OCI-LY7 (cell line): Measurements from ENCODE around the gene CHD1. TPM values are rescaled to one million over a fixed set of nuclear protein-coding genes. Genes with fewer than 3 reads are reported as not detected.

ENCODE experiments used
- BruUV-seq: library from RNA; stranded (reverse); fragments of 400-500 nt; replicated peaks from 2 replicates; lab custom pipeline; 2021; lab: Mats Ljungman, UMichigan
- CTCF ChIA-PET: fragments of 300-600 bp; sonication (Branson Sonifier 250); formaldehyde crosslinking; loops from one replicate; lab custom pipeline; 2022; ENCODE audit warnings: antibody characterized with exemption; ENCODE audit not compliant: unreplicated experiment; lab: Charles Lee
- POLR2A ChIA-PET: fragments of 300-600 bp; sonication (Branson Sonifier 250); formaldehyde crosslinking; loops from one replicate; lab custom pipeline; 2022; ENCODE audit warnings: antibody characterized with exemption; lab: Charles Lee
- DNase-seq: peaks from one replicate; pipeline ENCODE4 v3.0.0-alpha.2; 2015; ENCODE audit warnings: low spot score
- H2AFZ ChIP-seq: fragments of 200-600 bp; sonication (generic), shearing (Covaris generic); 2 replicates; pipeline ENCODE4 v1.6.1; 2014; ENCODE audit warnings: mild to moderate bottlenecking, antibody characterized with exemption, low read length, moderate library complexity
- H3K27ac ChIP-seq: fragments of 200-600 bp; sonication (generic); 2 replicates; pipeline ENCODE4 v1.5.1; 2014; ENCODE audit warnings: mixed run types, low read depth, mild to moderate bottlenecking, moderate library complexity, low read length, inconsistent platforms; ENCODE audit not compliant: poor library complexity, severe bottlenecking
- H3K36me3 ChIP-seq: fragments of 200-600 bp; sonication (generic); 2 replicates; pipeline ENCODE4 v1.6.1; 2014; ENCODE audit warnings: mild to moderate bottlenecking, antibody characterized with exemption, low read length, moderate library complexity, mixed read lengths; ENCODE audit not compliant: insufficient read depth
- H3K4me1 ChIP-seq: fragments of 200-600 bp; sonication (generic); 2 replicates; pipeline ENCODE4 v1.5.1; 2014; ENCODE audit warnings: mild to moderate bottlenecking, low read length; ENCODE audit not compliant: insufficient read depth, poor library complexity, severe bottlenecking
- H3K4me2 ChIP-seq: fragments of 200-600 bp; sonication (generic); 2 replicates; pipeline ENCODE4 v1.6.1; 2014; ENCODE audit warnings: mild to moderate bottlenecking, low read length
- H3K4me3 ChIP-seq: fragments of 200-600 bp; sonication (generic); 2 replicates; pipeline ENCODE4 v1.5.1; 2014; ENCODE audit warnings: mild to moderate bottlenecking, low read depth, low read length; ENCODE audit not compliant: poor library complexity, severe bottlenecking
- H3K79me2 ChIP-seq: fragments of 200-600 bp; sonication (generic); 2 replicates; pipeline ENCODE4 v1.6.1; 2016; ENCODE audit warnings: low read depth, mild to moderate bottlenecking, low read length, moderate library complexity, mixed read lengths; ENCODE audit not compliant: insufficient read depth
- H3K9me2 ChIP-seq: fragments of 200-600 bp; sonication (generic); 2 replicates; pipeline ENCODE4 v1.6.1; 2016; ENCODE audit warnings: mild to moderate bottlenecking, low read length, mixed read lengths; ENCODE audit not compliant: insufficient read depth
- H3K9me3 ChIP-seq: fragments of 200-600 bp; sonication (generic); 2 replicates; pipeline ENCODE4 v1.6.1; 2014; ENCODE audit warnings: mild to moderate bottlenecking, mixed run types, low read length, mixed read lengths
- H4K20me1 ChIP-seq: fragments of 200-600 bp; sonication (generic); 2 replicates; pipeline ENCODE4 v1.6.1; 2014; ENCODE audit warnings: mild to moderate bottlenecking, antibody characterized with exemption, low read length, moderate library complexity, mixed read lengths; ENCODE audit not compliant: insufficient read depth
- EZH2phosphoT487 ChIP-seq: fragments of 200-600 bp; sonication (generic); IDR thresholded peaks from 2 replicates; pipeline ENCODE4 v1.6.1; 2018; ENCODE audit warnings: low read depth, borderline replicate concordance, mild to moderate bottlenecking, mixed run types, antibody characterized with exemption, low read length, moderate library complexity, mixed read lengths
- intact Hi-C: fragments of 100-400 bp; cut with micrococcal nuclease; formaldehyde crosslinking; loops from one replicate; pipeline ENCODE4 v1.10.0; 2022; ENCODE audit not compliant: unreplicated experiment
- total RNA-seq, 2 experiments: library from RNA; depleted of rRNA in 1 of 2; stranded (reverse); fragments of >200 nt in 1 of 2; shearing (Covaris generic) in 1 of 2; gene quantifications; 2 replicates each; pipeline ENCODE4 v1.2.3, GENCODE V29; 2014 to 2022
- TF ChIP-seq, protein P1 (sequence below): fragments of 200-600 bp; sonication (generic); conservative IDR thresholded peaks from 2 replicates; pipeline ENCODE4 v1.5.1; 2014; ENCODE audit warnings: mild to moderate bottlenecking, antibody characterized with exemption, low read length, moderate library complexity, mixed read lengths

CHD1 gene
- total RNA-seq, 2 experiments from 2014 or later, result 8.3 to 10.3 TPM

DNA sequence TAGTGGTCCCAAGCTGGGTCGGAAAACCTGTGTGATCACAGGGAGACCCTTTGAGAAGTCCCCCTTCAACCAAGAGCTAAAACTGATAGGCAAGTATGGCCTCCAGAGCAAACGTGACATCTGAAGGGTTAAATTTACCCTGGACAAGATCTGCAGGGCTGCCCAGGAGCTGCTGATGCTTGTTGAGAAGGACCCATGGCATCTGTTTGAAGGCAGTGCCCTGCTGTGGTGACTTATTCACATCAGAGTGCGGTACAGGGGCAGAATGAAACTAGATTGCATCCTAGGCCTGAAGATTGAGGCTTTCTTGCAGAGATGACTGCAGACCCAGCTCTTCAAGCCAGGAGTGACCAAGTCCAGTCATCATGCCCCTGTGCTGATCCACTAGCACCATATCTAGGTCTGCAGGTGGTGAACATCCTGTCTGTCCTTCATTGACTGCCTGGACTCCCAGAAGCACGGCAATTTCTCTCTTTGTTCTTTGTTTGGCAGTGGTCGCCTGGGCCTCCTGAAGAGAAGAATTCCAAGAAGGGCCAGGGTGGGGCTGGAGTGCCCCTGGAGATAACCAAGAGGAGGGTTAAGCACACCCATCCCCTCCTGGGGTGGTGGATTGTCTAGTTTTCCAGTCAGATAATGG lies 25.7 kb upstream of the CHD1 start:
- H3K9me2 ChIP-seq, result no peaks in the 10 kb centered on the region
- BruUV-seq, result no TSS peak
- DNase-seq, result no peak
- H3K9me3 ChIP-seq, result no peaks in the 10 kb centered on the region
- H4K20me1 ChIP-seq, result no peaks in the 10 kb centered on the region
- CTCF ChIA-PET, result no interaction called here
- TF ChIP-seq, protein P1, sequence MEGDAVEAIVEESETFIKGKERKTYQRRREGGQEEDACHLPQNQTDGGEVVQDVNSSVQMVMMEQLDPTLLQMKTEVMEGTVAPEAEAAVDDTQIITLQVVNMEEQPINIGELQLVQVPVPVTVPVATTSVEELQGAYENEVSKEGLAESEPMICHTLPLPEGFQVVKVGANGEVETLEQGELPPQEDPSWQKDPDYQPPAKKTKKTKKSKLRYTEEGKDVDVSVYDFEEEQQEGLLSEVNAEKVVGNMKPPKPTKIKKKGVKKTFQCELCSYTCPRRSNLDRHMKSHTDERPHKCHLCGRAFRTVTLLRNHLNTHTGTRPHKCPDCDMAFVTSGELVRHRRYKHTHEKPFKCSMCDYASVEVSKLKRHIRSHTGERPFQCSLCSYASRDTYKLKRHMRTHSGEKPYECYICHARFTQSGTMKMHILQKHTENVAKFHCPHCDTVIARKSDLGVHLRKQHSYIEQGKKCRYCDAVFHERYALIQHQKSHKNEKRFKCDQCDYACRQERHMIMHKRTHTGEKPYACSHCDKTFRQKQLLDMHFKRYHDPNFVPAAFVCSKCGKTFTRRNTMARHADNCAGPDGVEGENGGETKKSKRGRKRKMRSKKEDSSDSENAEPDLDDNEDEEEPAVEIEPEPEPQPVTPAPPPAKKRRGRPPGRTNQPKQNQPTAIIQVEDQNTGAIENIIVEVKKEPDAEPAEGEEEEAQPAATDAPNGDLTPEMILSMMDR, result no peak
- no peak for TF ChIP-seq EZH2phosphoT487
- H3K36me3 ChIP-seq, result no peaks in the 10 kb centered on the region
- intact Hi-C loops, result no loop called here
- no peaks in the 10 kb centered on the region for H3K4me1 ChIP-seq
- H3K4me3 ChIP-seq, result no peak overlapping the region
- no peaks in the 10 kb centered on the region for H3K79me2 ChIP-seq
- no peak overlapping the region for H3K4me2 ChIP-seq
- H3K27ac ChIP-seq, result no peak overlapping the region
- POLR2A ChIA-PET, result interaction anchor here (0.9 kb wide), 1 partner anchor 51 kb away, joined by 3 read pairs; no protein-coding TSS in a partner anchor
- H2AFZ ChIP-seq, result no peak overlapping the region

DNA sequence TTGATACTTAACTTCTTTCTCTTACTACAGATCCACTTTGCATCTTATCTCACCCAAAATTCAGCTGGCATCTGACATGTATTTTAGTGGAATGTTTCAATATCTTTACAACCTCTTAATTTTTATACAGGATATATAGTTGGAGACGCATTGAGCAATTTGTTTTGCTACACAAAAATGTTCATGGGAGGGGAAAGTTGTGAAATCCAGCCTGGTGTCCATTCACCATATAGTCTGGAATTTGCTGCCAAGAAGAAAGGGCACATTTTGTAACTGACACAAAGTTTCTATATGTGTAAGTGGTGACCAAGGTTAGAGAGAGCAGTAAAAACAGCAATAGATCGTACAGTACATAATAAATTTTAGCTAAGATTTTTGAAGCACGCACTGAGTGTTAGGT lies 14.0 kb upstream of the CHD1 start:
- Histone ChIP-seq H3K9me3 (no peaks in the 10 kb centered on the region), H2AFZ (no peak overlapping the region), H3K4me2 (no peak overlapping the region), H3K79me2 (no peaks in the 10 kb centered on the region), H3K4me1 (no peaks in the 10 kb centered on the region), H3K9me2 (no peaks in the 10 kb centered on the region), H3K27ac (no peak overlapping the region), H4K20me1 (no peaks in the 10 kb centered on the region), H3K4me3 (no peak overlapping the region), H3K36me3 (no peaks in the 10 kb centered on the region)
- CTCF ChIA-PET, result no interaction called here
- TF ChIP-seq, protein P1, result no peak
- TF ChIP-seq EZH2phosphoT487, result no peak
- intact Hi-C loops, result no loop called here
- DNase-seq, result no peak
- POLR2A ChIA-PET, result interaction anchor here (0.9 kb wide), 1 partner anchor 28 kb away, joined by 3 read pairs; no protein-coding TSS in a partner anchor
- no TSS peak for BruUV-seq
